Bronchial epithelial cell (primary cell): ENCODE results near the gene CTDSPL. TPM values are rescaled to one million over a fixed set of nuclear protein-coding genes. Genes with fewer than 3 reads are reported as not detected.

ENCODE experiments used
- DNase-seq: peaks from one replicate; pipeline ENCODE4 v3.0.0-alpha.2; 2010; ENCODE audit warnings: low read depth
- FAIRE-seq: peaks from 2 replicates; lab custom pipeline; 2011; peaks lifted over from hg19 to GRCh38; lab: Jason Lieb, UNC
- H3K27me3 ChIP-seq: 2 replicates; pipeline ENCODE4 v1.5.1; 2011; ENCODE audit warnings: low read length; ENCODE audit not compliant: control insufficient read depth, insufficient read depth
- H3K36me3 ChIP-seq: 2 replicates; pipeline ENCODE4 v1.5.1; 2011; ENCODE audit warnings: low read length; ENCODE audit not compliant: control insufficient read depth, insufficient read depth
- H3K4me3 ChIP-seq: 2 replicates; pipeline ENCODE4 v1.5.1; 2011; ENCODE audit warnings: mild to moderate bottlenecking, low read depth, low read length, control low read depth
- CTCF ChIP-seq: IDR thresholded peaks from 2 replicates; pipeline ENCODE4 v1.5.1; 2011; ENCODE audit warnings: mild to moderate bottlenecking, moderate library complexity, low read length, control low read depth, inconsistent platforms; ENCODE audit not compliant: insufficient read depth, severe bottlenecking
- total RNA-seq: library from RNA; depleted of rRNA; stranded (reverse); fragments of >200 nt; gene quantifications from 2 replicates; pipeline ENCODE4 v1.2.1, GENCODE V29; 2014

The CTDSPL gene
- total RNA-seq, 1 donor from 2014 or later: 80.6 TPM

- no peak for TF ChIP-seq CTCF
- Histone ChIP-seq H3K4me3 (no peak overlapping the region), H3K36me3 (peaks cover 3% of the 10 kb centered on the region), H3K27me3 (no peaks in the 10 kb centered on the region)
- FAIRE-seq (no peak), DNase-seq (no peak)
These were observed 81.0 kb downstream of the CTDSPL start for GRCh38 chr3:37942646-37943045.

- TF ChIP-seq CTCF: no peak
- DNase-seq (no peak), FAIRE-seq (no peak)
- Histone ChIP-seq H3K4me3 (no peak overlapping the region), H3K27me3 (no peaks in the 10 kb centered on the region), H3K36me3 (peaks cover 3% of the 10 kb centered on the region)
These were observed 81.4 kb downstream of the CTDSPL start for GRCh38 chr3:37943126-37943525.

DNA sequence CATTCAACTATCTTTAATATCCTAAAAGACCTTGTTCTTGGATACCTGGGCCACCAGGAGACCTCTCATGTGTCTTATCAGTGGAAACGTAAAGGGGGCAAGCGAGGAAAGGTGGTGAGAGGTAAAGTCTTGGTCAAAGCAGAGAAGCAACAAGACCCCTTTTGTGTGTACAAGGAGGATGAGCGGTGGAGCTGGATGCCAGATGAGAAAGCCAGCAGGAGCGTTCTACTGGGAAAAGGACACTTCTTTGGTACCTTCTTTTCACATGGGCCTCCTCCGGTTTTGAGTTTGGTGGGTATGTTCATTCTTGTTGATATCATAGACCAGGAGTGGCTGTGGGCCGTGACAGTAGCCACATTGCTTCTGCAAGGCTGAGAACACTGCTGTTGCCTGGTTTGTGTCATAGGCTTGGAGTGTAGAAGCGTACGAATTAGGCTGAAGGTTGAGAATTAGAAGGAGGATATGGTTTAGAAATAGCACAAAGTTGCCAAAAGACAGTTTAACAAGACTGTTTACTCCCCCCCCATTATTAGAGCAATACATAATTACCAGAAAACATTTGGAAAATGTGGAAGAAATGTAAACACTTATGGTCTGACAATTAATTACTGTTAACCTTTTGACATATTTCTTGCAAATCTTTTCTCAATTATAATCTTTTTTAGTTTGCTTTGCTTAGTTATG is 82.1 kb downstream of the CTDSPL start:
- Histone ChIP-seq H3K4me3 (no peak overlapping the region), H3K36me3 (peaks cover 3% of the 10 kb centered on the region), H3K27me3 (no peaks in the 10 kb centered on the region)
- TF ChIP-seq CTCF: no peak
- DNase-seq: no peak
- FAIRE-seq: no peak

- Histone ChIP-seq H3K36me3 (peaks cover 3% of the 10 kb centered on the region), H3K27me3 (no peaks in the 10 kb centered on the region), H3K4me3 (no peak overlapping the region)
- FAIRE-seq (no peak), DNase-seq (no peak)
- TF ChIP-seq CTCF: no peak
These were observed 82.7 kb downstream of the CTDSPL start for GRCh38 chr3:37944391-37944842.

DNA sequence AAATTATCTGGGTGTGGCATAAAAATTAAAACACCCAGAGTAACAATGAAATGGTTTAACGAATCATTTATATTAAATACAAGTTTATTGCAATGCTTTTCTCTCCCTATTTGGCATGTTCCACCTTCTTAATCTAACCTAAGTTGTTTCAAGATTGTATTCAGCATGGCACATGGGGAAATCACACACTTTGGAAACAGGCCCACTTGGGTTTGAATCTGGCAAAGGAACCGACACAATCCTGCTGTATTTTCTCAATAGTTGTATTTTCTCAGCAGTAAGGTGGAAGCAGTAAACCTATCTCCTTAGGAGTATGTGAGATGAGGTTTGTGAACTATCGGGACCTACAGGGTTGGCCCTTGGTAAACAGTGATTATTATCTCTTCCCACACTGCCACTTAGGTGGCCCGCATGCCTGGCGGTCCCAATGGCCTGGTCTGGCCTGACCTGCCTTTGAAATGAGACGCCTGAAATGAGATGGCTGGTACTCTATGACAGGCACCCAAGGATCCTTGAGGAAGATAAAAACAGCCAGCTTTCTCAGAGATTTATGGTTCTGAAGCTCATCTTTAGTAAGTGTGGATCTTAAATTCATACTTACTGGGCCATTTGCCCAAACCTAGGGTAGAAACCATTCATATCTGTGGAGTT is 83.6 kb downstream of the CTDSPL start:
- FAIRE-seq: no peak
- Histone ChIP-seq H3K4me3 (no peak overlapping the region), H3K36me3 (peaks cover 9% of the 10 kb centered on the region), H3K27me3 (no peaks in the 10 kb centered on the region)
- no peak for DNase-seq
- no peak for TF ChIP-seq CTCF
